HG02970 (cell line): ENCODE data around the gene ASTL.
"Not testable (repeated sequence)": the region's sequence is repeated elsewhere in the genome, so short reads cannot be mapped to it uniquely, and the experiment has no call there.

Source experiments
- ATAC-seq: cut with Tn5 transposase; IDR thresholded peaks from one replicate; pipeline ENCODE4 v1.9.1; 2021; ENCODE audit warnings: mild to moderate bottlenecking, moderate library complexity, moderate number of reproducible peaks; ENCODE audit not compliant: unreplicated experiment, low FRiP score

Gene ASTL

GRCh38 chr2:96088340-96089335 is 49.7 kb downstream of the ASTL start:
- no peak for ATAC-seq

GRCh38 chr2:96087130-96087529 is 51.2 kb downstream of the ASTL start:
- ATAC-seq = no peak

GRCh38 chr2:96085541-96086355 is 52.6 kb downstream of the ASTL start:
- ATAC-seq = no peak

GRCh38 chr2:96084858-96085518 is 53.3 kb downstream of the ASTL start:
- not testable (repeated sequence) for ATAC-seq

GRCh38 chr2:96083989-96084857 is 54.1 kb downstream of the ASTL start:
- no peak for ATAC-seq

GRCh38 chr2:96083064-96083939 is 55.0 kb downstream of the ASTL start:
- ATAC-seq = no peak

- no peak for ATAC-seq
Measured at GRCh38 chr2:96082211-96083063, 55.9 kb downstream of the ASTL start.

- no peak for ATAC-seq
Measured at GRCh38 chr2:96081042-96081441, 57.3 kb downstream of the ASTL start.

GRCh38 chr2:96075199-96075771 is 63.0 kb downstream of the ASTL start:
- no peak for ATAC-seq

- no peak for ATAC-seq
Measured at GRCh38 chr2:96074156-96074555, 64.1 kb downstream of the ASTL start.

- no peak for ATAC-seq
Measured at GRCh38 chr2:96073170-96073775, 65.0 kb downstream of the ASTL start.
